Panc1 (cell line): ENCODE data around the gene C16orf74. TPM values are rescaled to one million over a fixed set of nuclear protein-coding genes. Genes with fewer than 3 reads are reported as not detected.

ENCODE experiments used
- ATAC-seq: fragments of 200-7000 bp; cut with Tn5 transposase; 2 replicates; pipeline ENCODE4 v1.9.1; 2020; ENCODE audit warnings: mild to moderate bottlenecking, moderate library complexity
- BruUV-seq: library from RNA; stranded (reverse); fragments of 400-500 nt; replicated peaks from 2 replicates; lab custom pipeline; 2021; lab: Mats Ljungman, UMichigan
- CTCF ChIA-PET: fragments of 300-600 bp; sonication (Branson Sonifier 250); formaldehyde crosslinking; loops from one replicate; lab custom pipeline; 2022; ENCODE audit warnings: antibody characterized with exemption; lab: Charles Lee
- POLR2A ChIA-PET: fragments of 300-600 bp; sonication (Branson Sonifier 250); formaldehyde crosslinking; loops from one replicate; lab custom pipeline; 2022; ENCODE audit warnings: antibody characterized with exemption; lab: Charles Lee
- DNase-seq: peaks from one replicate; pipeline ENCODE4 v3.0.0-alpha.2; 2010; ENCODE audit warnings: low read depth, low spot score
- H3K27ac ChIP-seq: 2 replicates; pipeline ENCODE4 v1.5.1; 2011; ENCODE audit warnings: mild to moderate bottlenecking, low read length, inconsistent platforms
- H3K27me3 ChIP-seq: fragments of 200-500 bp; sonication (Bioruptor generic); 2 replicates; pipeline ENCODE4 v1.6.0; 2014; ENCODE audit warnings: low read length, inconsistent platforms; ENCODE audit not compliant: control insufficient read depth, insufficient read depth
- H3K36me3 ChIP-seq: fragments of 200-500 bp; sonication (Bioruptor generic); 2 replicates; pipeline ENCODE4 v1.5.1; 2014; ENCODE audit warnings: inconsistent platforms, mild to moderate bottlenecking, low read length, moderate library complexity; ENCODE audit not compliant: control insufficient read depth, insufficient read depth
- H3K4me1 ChIP-seq: 2 replicates; pipeline ENCODE4 v1.5.1; 2011; ENCODE audit warnings: inconsistent platforms, mild to moderate bottlenecking, low read length, moderate library complexity; ENCODE audit not compliant: control insufficient read depth, insufficient read depth
- H3K4me3 ChIP-seq, 2 experiments: 2 replicates each; pipeline ENCODE4 v1.5.1; 2011 to 2012; ENCODE audit warnings: low read depth in 2 of 2, low read length in 2 of 2, mild to moderate bottlenecking in 2 of 2, inconsistent platforms in 1 of 2, moderate library complexity in 1 of 2
- H3K9me3 ChIP-seq: fragments of 200-500 bp; sonication (Bioruptor generic); 2 replicates; pipeline ENCODE4 v1.5.1; 2014; ENCODE audit warnings: low read depth, mild to moderate bottlenecking, inconsistent platforms, low read length, moderate library complexity; ENCODE audit not compliant: control insufficient read depth, insufficient read depth
- POLR2AphosphoS5 ChIP-seq: IDR thresholded peaks from 2 replicates; pipeline ENCODE4 v1.6.1; 2012; ENCODE audit warnings: mild to moderate bottlenecking, low read depth, low read length, moderate library complexity
- SIN3A ChIP-seq: IDR thresholded peaks from 2 replicates; pipeline ENCODE4 v1.6.1; 2012; ENCODE audit warnings: low read depth, mild to moderate bottlenecking, low read length, moderate library complexity, borderline replicate concordance; ENCODE audit not compliant: insufficient read depth
- TCF7L2 ChIP-seq: IDR thresholded peaks from 2 replicates; pipeline ENCODE4 v1.6.1; 2011; ENCODE audit warnings: mild to moderate bottlenecking, low read depth, low read length, inconsistent platforms
- in situ Hi-C: cut with HindIII; loops from 2 replicates; pipeline ENCODE4 v1.10.0; 2016; ENCODE audit warnings: low sequenced_read_pairs, low pct_unique_long_range_greater_than_20kb
- intact Hi-C: fragments of 100-400 bp; cut with micrococcal nuclease; formaldehyde crosslinking; loops from one replicate; pipeline ENCODE4 v1.10.0; 2022; ENCODE audit not compliant: unreplicated experiment
- total RNA-seq: library from RNA; stranded (reverse); gene quantifications from one replicate; pipeline ENCODE4 v1.2.1, GENCODE V29; 2021; ENCODE audit not compliant: unreplicated experiment
- TF ChIP-seq, protein P1 (sequence below): fragments of 450-650 bp; IDR thresholded peaks from 2 replicates; pipeline ENCODE4 v1.5.1; 2017; ENCODE audit warnings: mild to moderate bottlenecking
- TF ChIP-seq, protein P2 (sequence below), 2 experiments: IDR thresholded peaks; 2 replicates each; pipeline ENCODE4 v1.6.1; 2011 to 2012; ENCODE audit warnings: low read depth in 2 of 2, control low read depth in 1 of 2, low read length in 1 of 2, mild to moderate bottlenecking in 1 of 2, moderate library complexity in 1 of 2; ENCODE audit not compliant: insufficient read depth in 1 of 2

C16orf74 gene
- total RNA-seq, 1 experiment from 2014 or later, result 1.5 TPM

- TF ChIP-seq SIN3A, result no peak
- TF ChIP-seq, protein P1, sequence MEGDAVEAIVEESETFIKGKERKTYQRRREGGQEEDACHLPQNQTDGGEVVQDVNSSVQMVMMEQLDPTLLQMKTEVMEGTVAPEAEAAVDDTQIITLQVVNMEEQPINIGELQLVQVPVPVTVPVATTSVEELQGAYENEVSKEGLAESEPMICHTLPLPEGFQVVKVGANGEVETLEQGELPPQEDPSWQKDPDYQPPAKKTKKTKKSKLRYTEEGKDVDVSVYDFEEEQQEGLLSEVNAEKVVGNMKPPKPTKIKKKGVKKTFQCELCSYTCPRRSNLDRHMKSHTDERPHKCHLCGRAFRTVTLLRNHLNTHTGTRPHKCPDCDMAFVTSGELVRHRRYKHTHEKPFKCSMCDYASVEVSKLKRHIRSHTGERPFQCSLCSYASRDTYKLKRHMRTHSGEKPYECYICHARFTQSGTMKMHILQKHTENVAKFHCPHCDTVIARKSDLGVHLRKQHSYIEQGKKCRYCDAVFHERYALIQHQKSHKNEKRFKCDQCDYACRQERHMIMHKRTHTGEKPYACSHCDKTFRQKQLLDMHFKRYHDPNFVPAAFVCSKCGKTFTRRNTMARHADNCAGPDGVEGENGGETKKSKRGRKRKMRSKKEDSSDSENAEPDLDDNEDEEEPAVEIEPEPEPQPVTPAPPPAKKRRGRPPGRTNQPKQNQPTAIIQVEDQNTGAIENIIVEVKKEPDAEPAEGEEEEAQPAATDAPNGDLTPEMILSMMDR, result no peak
- in situ Hi-C loops, result no loop called here
- H3K4me1 ChIP-seq, result no peaks in the 10 kb centered on the region
- DNase-seq (no peak), ATAC-seq (no peak)
- H3K36me3 ChIP-seq, result no peaks in the 10 kb centered on the region; the same call in 1 of the 2 replicates
- no peak overlapping the region for H3K4me3 ChIP-seq
- no peaks in the 10 kb centered on the region for H3K9me3 ChIP-seq
- no peaks in the 10 kb centered on the region for H3K27me3 ChIP-seq
- BruUV-seq, result no TSS peak
- intact Hi-C loops, result no loop called here
- ChIA-PET POLR2A (interaction anchor here (0.7 kb wide), 1 partner anchor 14 kb away, joined by 8 read pairs; no protein-coding TSS in a partner anchor), CTCF (no interaction called here)
- no peak overlapping the region for H3K27ac ChIP-seq
Measured at GRCh38 chr16:85788819-85789218, 37.9 kb upstream of the C16orf74 start.

GRCh38 chr16:85785927-85786326 lies 35.0 kb upstream of the C16orf74 start:
- in situ Hi-C loops (no loop called here), intact Hi-C loops (no loop called here)
- ChIA-PET POLR2A (no interaction called here), CTCF (no interaction called here)
- H3K4me3 ChIP-seq, result no peak overlapping the region
- H3K27ac ChIP-seq, result no peak overlapping the region
- BruUV-seq, result no TSS peak
- DNase-seq (no peak), ATAC-seq (no peak)
- no peaks in the 10 kb centered on the region; the same call in 1 of the 2 replicates for H3K36me3 ChIP-seq
- no peaks in the 10 kb centered on the region for H3K27me3 ChIP-seq
- no peaks in the 10 kb centered on the region for H3K4me1 ChIP-seq
- TF ChIP-seq POLR2AphosphoS5, result no peak
- TF ChIP-seq, protein P1, result no peak
- TF ChIP-seq, protein P2, sequence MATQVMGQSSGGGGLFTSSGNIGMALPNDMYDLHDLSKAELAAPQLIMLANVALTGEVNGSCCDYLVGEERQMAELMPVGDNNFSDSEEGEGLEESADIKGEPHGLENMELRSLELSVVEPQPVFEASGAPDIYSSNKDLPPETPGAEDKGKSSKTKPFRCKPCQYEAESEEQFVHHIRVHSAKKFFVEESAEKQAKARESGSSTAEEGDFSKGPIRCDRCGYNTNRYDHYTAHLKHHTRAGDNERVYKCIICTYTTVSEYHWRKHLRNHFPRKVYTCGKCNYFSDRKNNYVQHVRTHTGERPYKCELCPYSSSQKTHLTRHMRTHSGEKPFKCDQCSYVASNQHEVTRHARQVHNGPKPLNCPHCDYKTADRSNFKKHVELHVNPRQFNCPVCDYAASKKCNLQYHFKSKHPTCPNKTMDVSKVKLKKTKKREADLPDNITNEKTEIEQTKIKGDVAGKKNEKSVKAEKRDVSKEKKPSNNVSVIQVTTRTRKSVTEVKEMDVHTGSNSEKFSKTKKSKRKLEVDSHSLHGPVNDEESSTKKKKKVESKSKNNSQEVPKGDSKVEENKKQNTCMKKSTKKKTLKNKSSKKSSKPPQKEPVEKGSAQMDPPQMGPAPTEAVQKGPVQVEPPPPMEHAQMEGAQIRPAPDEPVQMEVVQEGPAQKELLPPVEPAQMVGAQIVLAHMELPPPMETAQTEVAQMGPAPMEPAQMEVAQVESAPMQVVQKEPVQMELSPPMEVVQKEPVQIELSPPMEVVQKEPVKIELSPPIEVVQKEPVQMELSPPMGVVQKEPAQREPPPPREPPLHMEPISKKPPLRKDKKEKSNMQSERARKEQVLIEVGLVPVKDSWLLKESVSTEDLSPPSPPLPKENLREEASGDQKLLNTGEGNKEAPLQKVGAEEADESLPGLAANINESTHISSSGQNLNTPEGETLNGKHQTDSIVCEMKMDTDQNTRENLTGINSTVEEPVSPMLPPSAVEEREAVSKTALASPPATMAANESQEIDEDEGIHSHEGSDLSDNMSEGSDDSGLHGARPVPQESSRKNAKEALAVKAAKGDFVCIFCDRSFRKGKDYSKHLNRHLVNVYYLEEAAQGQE (IDR thresholded peaks at IDR 0.05; ENCODE audit: insufficient read depth in 1 of 2, low read depth in 2 of 2, low read length in 1 of 2), result no peak
- no peak for TF ChIP-seq SIN3A
- TF ChIP-seq TCF7L2, result no peak
- no peaks in the 10 kb centered on the region for H3K9me3 ChIP-seq
